WTC11 (cell line): ENCODE measurements around the gene CPT1C. TPM values are rescaled to one million over a fixed set of nuclear protein-coding genes. Genes with fewer than 3 reads are reported as not detected.

ENCODE experiments used
- ATAC-seq: fragments of 200-7000 bp; cut with Tn5 transposase; 2 replicates; pipeline ENCODE4 v1.10.0; 2021; ENCODE audit warnings: mild to moderate bottlenecking, moderate library complexity
- CTCF ChIA-PET: fragments of 300-600 bp; sonication (Branson Sonifier 250); formaldehyde crosslinking; loops from one replicate; lab custom pipeline; 2021; ENCODE audit warnings: antibody characterized with exemption; lab: Charles Lee
- POLR2A ChIA-PET: fragments of 350-600 bp; sonication (Branson Sonifier 250); formaldehyde crosslinking; loops from one replicate; lab custom pipeline; 2021; ENCODE audit warnings: antibody characterized with exemption; lab: Charles Lee
- DNase-seq: peaks from one replicate; pipeline ENCODE4 v3.0.0; 2021; ENCODE audit warnings: low spot score
- H3K27ac Mint-ChIP-seq: 2 replicates; pipeline ENCODE4 v1.8.0; 2021; ENCODE audit warnings: mixed read lengths
- H3K27me3 Mint-ChIP-seq: 2 replicates; pipeline ENCODE4 v1.8.0; 2021; ENCODE audit warnings: low read depth, mild to moderate bottlenecking, moderate library complexity, mixed read lengths
- H3K36me3 Mint-ChIP-seq: 2 replicates; pipeline ENCODE4 v1.8.0; 2021; ENCODE audit warnings: mixed read lengths
- H3K4me1 Mint-ChIP-seq: 2 replicates; pipeline ENCODE4 v1.8.0; 2022; ENCODE audit warnings: mixed read lengths
- H3K4me3 Mint-ChIP-seq: 2 replicates; pipeline ENCODE4 v1.8.0; 2021; ENCODE audit warnings: mild to moderate bottlenecking, moderate library complexity, mixed read lengths
- H3K9me3 Mint-ChIP-seq: 2 replicates; pipeline ENCODE4 v1.8.0; 2021; ENCODE audit warnings: mixed read lengths
- CREB1 ChIP-seq: sonication (generic); formaldehyde crosslinking; IDR thresholded peaks from 2 replicates; pipeline ENCODE4 v1.8.0; 2023; ENCODE audit warnings: mild to moderate bottlenecking, missing genetic modification reagents
- ETV6 ChIP-seq: sonication (generic); formaldehyde crosslinking; IDR thresholded peaks from 2 replicates; pipeline ENCODE4 v1.8.1; 2022; ENCODE audit warnings: mild to moderate bottlenecking, missing genetic modification reagents
- FOXK1 ChIP-seq: sonication (generic); formaldehyde crosslinking; IDR thresholded peaks from 2 replicates; pipeline ENCODE4 v1.8.0; 2022; ENCODE audit warnings: mild to moderate bottlenecking, moderate library complexity, missing genetic modification reagents
- HMGA2 ChIP-seq: fragments of 250-450 bp; sonication (Bioruptor Pico); IDR thresholded peaks from 2 replicates; pipeline ENCODE4 v1.4.0; 2021; ENCODE audit warnings: mild to moderate bottlenecking, moderate library complexity
- HMGXB4 ChIP-seq: sonication (generic); formaldehyde crosslinking; IDR thresholded peaks from 2 replicates; pipeline ENCODE4 v1.8.1; 2023; ENCODE audit warnings: mild to moderate bottlenecking, moderate library complexity, missing genetic modification reagents
- IRF2 ChIP-seq: sonication (generic); formaldehyde crosslinking; IDR thresholded peaks from 2 replicates; pipeline ENCODE4 v1.8.0; 2022; ENCODE audit warnings: low read depth, missing genetic modification reagents, borderline replicate concordance
- NFE2L1 ChIP-seq: sonication (generic); formaldehyde crosslinking; IDR thresholded peaks from 2 replicates; pipeline ENCODE4 v1.8.1; 2023; ENCODE audit warnings: missing genetic modification reagents
- TCF7 ChIP-seq: sonication (generic); formaldehyde crosslinking; IDR thresholded peaks from 2 replicates; pipeline ENCODE4 v1.8.0; 2022; ENCODE audit warnings: mild to moderate bottlenecking, low read depth, missing genetic modification reagents, moderate library complexity
- TP53 ChIP-seq: sonication (generic); formaldehyde crosslinking; IDR thresholded peaks from 2 replicates; pipeline ENCODE4 v1.8.1; 2023; ENCODE audit warnings: mild to moderate bottlenecking, missing genetic modification reagents
- ZNF138 ChIP-seq: sonication (generic); formaldehyde crosslinking; conservative IDR thresholded peaks from 2 replicates; pipeline ENCODE4 v1.8.1; 2022; ENCODE audit warnings: mild to moderate bottlenecking, moderate library complexity, missing genetic modification reagents
- total RNA-seq: library from RNA; stranded (reverse); gene quantifications from 3 replicates; pipeline ENCODE4 v1.2.3, GENCODE V29; 2021
- TF ChIP-seq, protein P1 (sequence below): fragments of 250-450 bp; sonication (Bioruptor Pico); IDR thresholded peaks from 2 replicates; pipeline ENCODE4 v1.9.0; 2021; ENCODE audit warnings: mild to moderate bottlenecking
- TF ChIP-seq, protein P2 (sequence below): sonication (generic); formaldehyde crosslinking; IDR thresholded peaks from 2 replicates; pipeline ENCODE4 v1.8.1; 2022; ENCODE audit warnings: missing genetic modification reagents, borderline replicate concordance
- TF ChIP-seq, protein P3 (sequence below): sonication (generic); formaldehyde crosslinking; IDR thresholded peaks from 2 replicates; pipeline ENCODE4 v1.8.0; 2022; ENCODE audit warnings: mild to moderate bottlenecking, missing genetic modification reagents
- TF ChIP-seq, protein P4 (sequence below): sonication (generic); formaldehyde crosslinking; IDR thresholded peaks from 2 replicates; pipeline ENCODE4 v1.8.1; 2023; ENCODE audit warnings: mild to moderate bottlenecking, missing genetic modification reagents
- TF ChIP-seq, protein P5 (sequence below): sonication (generic); formaldehyde crosslinking; IDR thresholded peaks from 2 replicates; pipeline ENCODE4 v1.8.1; 2023; ENCODE audit warnings: mild to moderate bottlenecking, missing genetic modification reagents
- TF ChIP-seq, protein P6 (sequence below): sonication (generic); formaldehyde crosslinking; IDR thresholded peaks from 2 replicates; pipeline ENCODE4 v1.8.1; 2022; ENCODE audit warnings: low read depth, missing genetic modification reagents, borderline replicate concordance

The CPT1C gene
- total RNA-seq, 1 experiment from 2014 or later, result 74.6 TPM

DNA sequence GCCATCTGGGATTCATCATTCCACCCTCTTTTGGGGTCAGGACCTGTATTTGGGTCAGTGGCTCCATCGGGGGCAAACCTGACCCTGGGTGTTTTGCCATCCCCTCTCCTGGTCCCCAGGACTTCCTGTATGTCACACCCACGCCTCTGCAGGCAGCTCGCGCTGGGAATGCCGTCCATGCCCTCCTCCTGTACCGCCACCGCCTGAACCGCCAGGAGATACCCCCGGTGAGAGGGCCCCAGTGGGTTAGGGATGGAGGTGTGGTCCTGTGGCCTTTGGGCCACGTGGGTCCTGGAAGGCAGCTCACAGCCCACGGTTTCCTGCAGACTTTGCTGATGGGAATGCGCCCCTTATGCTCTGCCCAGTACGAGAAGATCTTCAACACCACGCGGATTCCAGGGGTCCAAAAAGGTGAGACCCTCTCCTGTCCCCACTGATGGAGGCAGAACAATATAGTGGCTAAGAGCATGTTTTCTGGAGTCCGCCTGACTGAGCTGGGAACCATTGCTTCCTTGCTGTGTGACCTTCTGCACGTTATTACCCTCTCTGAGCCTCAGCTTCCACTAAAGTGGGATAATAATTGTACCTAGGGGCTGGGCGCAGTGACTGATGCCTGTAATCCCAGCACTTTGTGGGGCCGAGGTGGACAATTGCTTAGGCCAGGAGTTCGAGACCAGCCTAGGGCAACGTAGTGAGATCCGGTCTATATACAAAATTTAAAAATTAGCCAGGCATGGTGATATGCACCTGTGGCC is 14.1 kb downstream of the CPT1C start:
- H3K4me3 Mint-ChIP-seq, result no peak overlapping the region
- no peaks in the 10 kb centered on the region for H3K27me3 Mint-ChIP-seq
- DNase-seq (no peak), ATAC-seq (no peak)
- ChIA-PET POLR2A (no interaction called here), CTCF (no interaction called here)
- TF ChIP-seq ZNF138, result no peak
- no peak for TF ChIP-seq CREB1 (CRISPR knock-in tag)
- TF ChIP-seq, protein P1, sequence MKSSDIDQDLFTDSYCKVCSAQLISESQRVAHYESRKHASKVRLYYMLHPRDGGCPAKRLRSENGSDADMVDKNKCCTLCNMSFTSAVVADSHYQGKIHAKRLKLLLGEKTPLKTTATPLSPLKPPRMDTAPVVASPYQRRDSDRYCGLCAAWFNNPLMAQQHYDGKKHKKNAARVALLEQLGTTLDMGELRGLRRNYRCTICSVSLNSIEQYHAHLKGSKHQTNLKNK (CRISPR knock-in tag), result no peak
- TF ChIP-seq, protein P2, sequence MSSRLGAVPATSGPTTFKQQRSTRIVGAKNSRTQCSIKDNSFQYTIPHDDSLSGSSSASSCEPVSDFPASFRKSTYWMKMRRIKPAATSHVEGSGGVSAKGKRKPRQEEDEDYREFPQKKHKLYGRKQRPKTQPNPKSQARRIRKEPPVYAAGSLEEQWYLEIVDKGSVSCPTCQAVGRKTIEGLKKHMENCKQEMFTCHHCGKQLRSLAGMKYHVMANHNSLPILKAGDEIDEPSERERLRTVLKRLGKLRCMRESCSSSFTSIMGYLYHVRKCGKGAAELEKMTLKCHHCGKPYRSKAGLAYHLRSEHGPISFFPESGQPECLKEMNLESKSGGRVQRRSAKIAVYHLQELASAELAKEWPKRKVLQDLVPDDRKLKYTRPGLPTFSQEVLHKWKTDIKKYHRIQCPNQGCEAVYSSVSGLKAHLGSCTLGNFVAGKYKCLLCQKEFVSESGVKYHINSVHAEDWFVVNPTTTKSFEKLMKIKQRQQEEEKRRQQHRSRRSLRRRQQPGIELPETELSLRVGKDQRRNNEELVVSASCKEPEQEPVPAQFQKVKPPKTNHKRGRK (CRISPR knock-in tag), result no peak
- TF ChIP-seq TP53 (CRISPR knock-in tag), result no peak
- no peak for TF ChIP-seq TCF7 (CRISPR knock-in tag)
- no peak for TF ChIP-seq HMGA2 (CRISPR knock-in tag)
- TF ChIP-seq, protein P3, sequence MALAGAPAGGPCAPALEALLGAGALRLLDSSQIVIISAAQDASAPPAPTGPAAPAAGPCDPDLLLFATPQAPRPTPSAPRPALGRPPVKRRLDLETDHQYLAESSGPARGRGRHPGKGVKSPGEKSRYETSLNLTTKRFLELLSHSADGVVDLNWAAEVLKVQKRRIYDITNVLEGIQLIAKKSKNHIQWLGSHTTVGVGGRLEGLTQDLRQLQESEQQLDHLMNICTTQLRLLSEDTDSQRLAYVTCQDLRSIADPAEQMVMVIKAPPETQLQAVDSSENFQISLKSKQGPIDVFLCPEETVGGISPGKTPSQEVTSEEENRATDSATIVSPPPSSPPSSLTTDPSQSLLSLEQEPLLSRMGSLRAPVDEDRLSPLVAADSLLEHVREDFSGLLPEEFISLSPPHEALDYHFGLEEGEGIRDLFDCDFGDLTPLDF, result no peak
- TF ChIP-seq, protein P4, sequence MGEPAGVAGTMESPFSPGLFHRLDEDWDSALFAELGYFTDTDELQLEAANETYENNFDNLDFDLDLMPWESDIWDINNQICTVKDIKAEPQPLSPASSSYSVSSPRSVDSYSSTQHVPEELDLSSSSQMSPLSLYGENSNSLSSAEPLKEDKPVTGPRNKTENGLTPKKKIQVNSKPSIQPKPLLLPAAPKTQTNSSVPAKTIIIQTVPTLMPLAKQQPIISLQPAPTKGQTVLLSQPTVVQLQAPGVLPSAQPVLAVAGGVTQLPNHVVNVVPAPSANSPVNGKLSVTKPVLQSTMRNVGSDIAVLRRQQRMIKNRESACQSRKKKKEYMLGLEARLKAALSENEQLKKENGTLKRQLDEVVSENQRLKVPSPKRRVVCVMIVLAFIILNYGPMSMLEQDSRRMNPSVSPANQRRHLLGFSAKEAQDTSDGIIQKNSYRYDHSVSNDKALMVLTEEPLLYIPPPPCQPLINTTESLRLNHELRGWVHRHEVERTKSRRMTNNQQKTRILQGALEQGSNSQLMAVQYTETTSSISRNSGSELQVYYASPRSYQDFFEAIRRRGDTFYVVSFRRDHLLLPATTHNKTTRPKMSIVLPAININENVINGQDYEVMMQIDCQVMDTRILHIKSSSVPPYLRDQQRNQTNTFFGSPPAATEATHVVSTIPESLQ (CRISPR knock-in tag), result no peak
- no peak for TF ChIP-seq IRF2
- TF ChIP-seq, protein P5, sequence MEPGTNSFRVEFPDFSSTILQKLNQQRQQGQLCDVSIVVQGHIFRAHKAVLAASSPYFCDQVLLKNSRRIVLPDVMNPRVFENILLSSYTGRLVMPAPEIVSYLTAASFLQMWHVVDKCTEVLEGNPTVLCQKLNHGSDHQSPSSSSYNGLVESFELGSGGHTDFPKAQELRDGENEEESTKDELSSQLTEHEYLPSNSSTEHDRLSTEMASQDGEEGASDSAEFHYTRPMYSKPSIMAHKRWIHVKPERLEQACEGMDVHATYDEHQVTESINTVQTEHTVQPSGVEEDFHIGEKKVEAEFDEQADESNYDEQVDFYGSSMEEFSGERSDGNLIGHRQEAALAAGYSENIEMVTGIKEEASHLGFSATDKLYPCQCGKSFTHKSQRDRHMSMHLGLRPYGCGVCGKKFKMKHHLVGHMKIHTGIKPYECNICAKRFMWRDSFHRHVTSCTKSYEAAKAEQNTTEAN, result no peak
- TF ChIP-seq NFE2L1 (CRISPR knock-in tag), result no peak
- no peak for TF ChIP-seq HMGXB4 (CRISPR knock-in tag)
- TF ChIP-seq FOXK1 (CRISPR knock-in tag), result no peak
- no peak for TF ChIP-seq ETV6 (CRISPR knock-in tag)
- TF ChIP-seq, protein P6, sequence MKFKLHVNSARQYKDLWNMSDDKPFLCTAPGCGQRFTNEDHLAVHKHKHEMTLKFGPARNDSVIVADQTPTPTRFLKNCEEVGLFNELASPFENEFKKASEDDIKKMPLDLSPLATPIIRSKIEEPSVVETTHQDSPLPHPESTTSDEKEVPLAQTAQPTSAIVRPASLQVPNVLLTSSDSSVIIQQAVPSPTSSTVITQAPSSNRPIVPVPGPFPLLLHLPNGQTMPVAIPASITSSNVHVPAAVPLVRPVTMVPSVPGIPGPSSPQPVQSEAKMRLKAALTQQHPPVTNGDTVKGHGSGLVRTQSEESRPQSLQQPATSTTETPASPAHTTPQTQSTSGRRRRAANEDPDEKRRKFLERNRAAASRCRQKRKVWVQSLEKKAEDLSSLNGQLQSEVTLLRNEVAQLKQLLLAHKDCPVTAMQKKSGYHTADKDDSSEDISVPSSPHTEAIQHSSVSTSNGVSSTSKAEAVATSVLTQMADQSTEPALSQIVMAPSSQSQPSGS (CRISPR knock-in tag), result no peak
- no peaks in the 10 kb centered on the region for H3K4me1 Mint-ChIP-seq
- no peak overlapping the region for H3K27ac Mint-ChIP-seq
- H3K36me3 Mint-ChIP-seq, result peaks cover 31% of the 10 kb centered on the region
- no peaks in the 10 kb centered on the region for H3K9me3 Mint-ChIP-seq
